GM20000 (cell line): ENCODE measurements around the gene CLEC3B.

Experiments used
- DNase-seq: peaks from one replicate; pipeline ENCODE4 v3.0.0; 2012; ENCODE audit warnings: low spot score
- TF ChIP-seq, protein P1 (sequence below): IDR thresholded peaks from 2 replicates; pipeline ENCODE4 v1.5.1; 2012; ENCODE audit warnings: mild to moderate bottlenecking, control low read depth; ENCODE audit errors: extremely low read depth, missing control alignments

CLEC3B gene

DNA sequence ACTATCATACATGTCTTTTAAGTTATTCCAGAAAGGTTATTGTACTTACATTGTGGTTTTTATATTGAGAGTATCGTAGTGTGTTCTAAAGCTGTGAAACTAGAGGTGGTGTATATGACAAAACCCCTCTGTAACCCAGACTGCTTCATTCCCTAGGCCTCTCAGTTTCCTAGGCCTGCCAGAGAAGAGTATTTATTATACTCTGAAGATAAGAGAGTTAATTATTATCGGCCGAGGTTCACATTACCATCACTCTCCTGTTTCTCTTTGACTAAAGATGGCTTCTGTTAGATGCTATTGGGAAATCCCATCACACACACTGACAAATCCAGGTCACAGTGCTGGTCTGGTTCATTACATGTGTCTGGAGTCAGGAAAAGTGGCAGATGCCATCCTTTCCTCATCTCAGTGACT, 29.5 kb upstream of the CLEC3B start:
- TF ChIP-seq, protein P1, sequence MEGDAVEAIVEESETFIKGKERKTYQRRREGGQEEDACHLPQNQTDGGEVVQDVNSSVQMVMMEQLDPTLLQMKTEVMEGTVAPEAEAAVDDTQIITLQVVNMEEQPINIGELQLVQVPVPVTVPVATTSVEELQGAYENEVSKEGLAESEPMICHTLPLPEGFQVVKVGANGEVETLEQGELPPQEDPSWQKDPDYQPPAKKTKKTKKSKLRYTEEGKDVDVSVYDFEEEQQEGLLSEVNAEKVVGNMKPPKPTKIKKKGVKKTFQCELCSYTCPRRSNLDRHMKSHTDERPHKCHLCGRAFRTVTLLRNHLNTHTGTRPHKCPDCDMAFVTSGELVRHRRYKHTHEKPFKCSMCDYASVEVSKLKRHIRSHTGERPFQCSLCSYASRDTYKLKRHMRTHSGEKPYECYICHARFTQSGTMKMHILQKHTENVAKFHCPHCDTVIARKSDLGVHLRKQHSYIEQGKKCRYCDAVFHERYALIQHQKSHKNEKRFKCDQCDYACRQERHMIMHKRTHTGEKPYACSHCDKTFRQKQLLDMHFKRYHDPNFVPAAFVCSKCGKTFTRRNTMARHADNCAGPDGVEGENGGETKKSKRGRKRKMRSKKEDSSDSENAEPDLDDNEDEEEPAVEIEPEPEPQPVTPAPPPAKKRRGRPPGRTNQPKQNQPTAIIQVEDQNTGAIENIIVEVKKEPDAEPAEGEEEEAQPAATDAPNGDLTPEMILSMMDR: no peak
- DNase-seq: peak; percentile 29

DNA sequence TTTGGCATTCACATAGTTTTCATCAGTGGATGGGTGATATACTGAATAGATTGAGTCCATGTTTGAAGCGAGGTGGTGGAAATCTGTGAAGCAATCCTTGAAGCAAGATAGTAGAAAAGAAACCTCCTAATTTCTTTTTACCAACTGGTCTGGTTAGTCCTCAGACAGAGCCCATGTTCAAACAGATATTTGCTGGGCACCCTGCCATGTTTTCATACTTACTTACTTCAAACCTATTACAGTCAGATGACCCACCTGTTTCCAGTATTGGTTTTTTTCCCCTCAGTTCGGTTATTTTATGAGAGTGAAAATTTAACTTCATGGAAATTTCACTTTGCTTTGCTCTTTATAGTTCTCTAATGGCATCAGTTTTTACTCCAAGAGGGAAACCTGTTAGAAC, 26.3 kb upstream of the CLEC3B start:
- DNase-seq: no peak
- TF ChIP-seq, protein P1: no peak

DNA sequence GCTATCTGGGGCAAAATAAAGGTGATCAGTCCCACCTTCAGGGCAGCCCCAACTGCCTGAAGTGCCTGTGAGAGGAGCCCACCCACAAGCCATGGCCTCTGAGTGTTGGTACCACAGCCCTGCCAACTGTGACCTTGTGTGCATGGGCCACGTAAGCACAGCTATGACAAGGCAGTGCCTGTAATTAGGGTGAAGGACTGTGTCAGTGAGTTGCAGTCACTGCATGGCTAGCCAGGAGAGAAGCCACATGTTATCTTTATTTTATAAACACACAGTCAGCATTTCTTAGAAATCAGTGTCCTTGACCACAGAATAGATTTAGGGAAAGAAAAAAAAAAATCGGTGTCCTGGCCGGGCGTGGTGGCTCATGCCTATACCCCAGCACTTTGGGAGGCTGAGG, 25.3 kb upstream of the CLEC3B start:
- DNase-seq: no peak
- TF ChIP-seq, protein P1: no peak

DNA sequence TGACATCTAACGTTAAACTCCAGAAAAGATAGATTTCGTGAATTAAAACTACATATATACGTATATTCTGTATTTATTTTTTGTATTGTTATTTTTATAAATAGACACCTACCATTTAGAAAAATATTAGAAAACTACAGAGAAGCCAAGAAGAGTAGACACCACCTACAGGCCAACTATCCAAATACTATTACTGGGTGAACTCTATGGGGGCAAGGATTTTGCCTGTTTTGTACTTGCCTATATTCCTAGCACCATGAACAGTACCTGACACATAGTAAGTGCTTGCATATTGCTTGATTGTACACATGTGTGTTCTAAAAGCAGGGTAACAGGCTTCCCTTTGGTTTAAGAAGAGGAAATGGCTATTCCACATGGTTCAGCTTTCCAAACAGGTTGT, 24.4 kb upstream of the CLEC3B start:
- TF ChIP-seq, protein P1: no peak
- no peak for DNase-seq

DNA sequence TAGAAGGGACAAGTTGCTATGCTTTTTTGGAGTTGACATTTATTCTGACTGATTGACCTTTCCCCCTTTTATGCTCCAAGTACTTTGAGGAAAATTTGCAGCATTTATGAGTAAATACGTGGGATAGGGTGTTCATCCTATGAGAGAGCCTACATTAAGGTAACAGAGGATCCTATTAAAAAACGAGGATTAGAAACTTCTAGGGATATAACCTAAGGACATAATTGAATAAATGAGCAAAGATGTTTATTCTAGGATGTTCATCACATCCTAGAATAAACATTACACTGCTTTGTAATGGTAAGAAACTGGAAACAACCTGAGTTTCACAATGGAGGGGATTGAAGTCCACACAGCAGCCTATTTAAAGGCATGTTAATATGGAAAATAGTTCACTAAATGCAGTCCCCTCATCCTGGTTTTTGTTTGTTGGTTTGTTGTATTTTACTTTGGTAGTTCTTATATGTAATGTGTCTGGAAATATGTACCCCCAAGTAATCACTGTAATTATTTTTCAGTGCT, 23.9 kb upstream of the CLEC3B start:
- TF ChIP-seq, protein P1: no peak
- DNase-seq: no peak

DNA sequence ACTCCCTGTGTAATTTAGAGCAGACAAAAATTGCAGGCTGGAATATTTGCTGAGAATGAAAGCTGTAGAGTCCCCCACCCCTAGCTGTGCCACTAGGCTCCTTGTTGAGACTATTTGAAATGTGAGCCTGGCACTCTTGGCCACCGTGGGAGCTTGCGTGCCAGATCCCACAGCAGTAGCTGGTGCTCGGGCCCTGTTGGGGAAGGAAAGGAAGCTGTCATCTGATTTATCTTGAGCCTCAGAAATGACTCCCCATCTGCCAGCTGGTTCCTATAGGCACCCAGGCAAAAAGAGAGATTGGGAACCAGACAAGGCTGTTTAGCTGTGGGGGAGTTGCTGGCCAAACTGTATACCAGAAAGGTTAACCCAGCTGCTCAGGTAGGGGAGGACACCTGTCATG, 23.4 kb upstream of the CLEC3B start:
- TF ChIP-seq, protein P1: no peak
- DNase-seq: no peak

DNA sequence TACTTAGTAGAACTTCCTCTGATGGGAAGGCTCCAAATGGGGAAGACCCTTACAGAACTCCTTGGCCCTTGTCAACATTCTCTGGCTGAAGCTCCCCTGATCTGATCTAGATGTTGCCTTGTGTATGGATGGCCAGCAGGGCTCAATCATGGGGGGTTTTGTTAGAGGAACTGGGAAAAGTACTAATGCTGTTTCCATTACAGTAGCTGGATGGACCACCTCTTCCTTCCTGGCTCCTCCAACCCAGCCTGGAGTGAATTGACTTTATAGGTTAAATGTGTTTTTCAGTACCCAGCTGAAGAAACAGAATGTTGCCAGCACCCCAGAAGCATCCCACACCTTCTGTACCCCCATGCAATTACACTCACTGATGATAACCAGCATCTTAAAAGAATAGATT, 22.7 kb upstream of the CLEC3B start:
- TF ChIP-seq, protein P1: no peak
- DNase-seq: no peak
